K562 (cell line): Measurements from ENCODE around the gene GNAZ. TPM values are rescaled to one million over a fixed set of nuclear protein-coding genes. Genes with fewer than 3 reads are reported as not detected.

Experiments
- CBFB ChIP-seq: sonication (generic); formaldehyde crosslinking; IDR thresholded peaks from 2 replicates; pipeline ENCODE4 v1.4.0; 2020; ENCODE audit warnings: mild to moderate bottlenecking, missing genetic modification reagents
- ELF2 ChIP-seq: fragments of 250-450 bp; sonication (Bioruptor Pico); IDR thresholded peaks from 2 replicates; pipeline ENCODE4 v1.5.0; 2021; ENCODE audit warnings: mild to moderate bottlenecking
- HDAC3 ChIP-seq: fragments of 450-650 bp; IDR thresholded peaks from 2 replicates; pipeline ENCODE4 v1.6.1; 2018; ENCODE audit warnings: borderline replicate concordance, mild to moderate bottlenecking, moderate library complexity; ENCODE audit not compliant: partially characterized antibody
- NCOA1 ChIP-seq: fragments of 450-650 bp; IDR thresholded peaks from 2 replicates; pipeline ENCODE4 v1.6.1; 2016; ENCODE audit warnings: low read depth
- NCOA4 ChIP-seq: fragments of 450-650 bp; IDR thresholded peaks from 2 replicates; pipeline ENCODE4 v1.6.1; 2018; ENCODE audit warnings: mild to moderate bottlenecking; ENCODE audit not compliant: partially characterized antibody
- RCOR1 ChIP-seq, 2 experiments: IDR thresholded peaks; 2 replicates each; pipeline ENCODE4 v1.6.1; 2012; ENCODE audit warnings: low read depth in 2 of 2, low read length in 2 of 2, borderline replicate concordance in 1 of 2, improper control_type of control experiment in 1 of 2
- SIN3A ChIP-seq, 2 experiments: fragments of 150-350 bp in 1 of 2; IDR thresholded peaks; 2 replicates each; pipeline ENCODE4 v1.6.1; 2011 to 2016; ENCODE audit warnings: borderline replicate concordance in 2 of 2, low read depth in 2 of 2, low read length in 2 of 2, mild to moderate bottlenecking in 2 of 2, moderate library complexity in 2 of 2; ENCODE audit not compliant: control insufficient read depth in 1 of 2
- SRF ChIP-seq, 2 experiments: fragments of 250-450, 450-650 bp in 1 of 2; sonication (Bioruptor Pico) in 1 of 2; sonication (generic) in 1 of 2; formaldehyde crosslinking; IDR thresholded peaks; 2 replicates each; pipeline versions ENCODE4 v1.5.0 to v1.5.1; 2020 to 2022; ENCODE audit warnings: mild to moderate bottlenecking in 1 of 2, missing genetic modification reagents in 1 of 2
- ZNF121 ChIP-seq: sonication (generic); formaldehyde crosslinking; conservative IDR thresholded peaks from 2 replicates; pipeline ENCODE4 v1.8.0; 2022; ENCODE audit warnings: missing genetic modification reagents
- ZNF140 ChIP-seq: fragments of 250-450 bp; sonication (Bioruptor Pico); IDR thresholded peaks from 2 replicates; pipeline ENCODE4 v1.8.0; 2021; ENCODE audit warnings: moderate library complexity, mild to moderate bottlenecking, inconsistent platforms
- polyA plus RNA-seq, 8 experiments: library from polyadenylated mRNA; depleted of rRNA in 4 of 8; stranded (reverse) in 5 of 8; unstranded in 3 of 8; fragments of >200 nt; fragmentation: Nextera tagmentation in 2 of 8; fragmentation: Illumina TruSeq in 1 of 8; extraction: Ambion mirVana in 2 of 8; extraction: Trizol in 1 of 8; gene quantifications; 2 replicates each; pipeline versions ENCODE4 v1.2.1 to v1.2.3, GENCODE V29; 2011 to 2014; ENCODE audit warnings: inconsistent platforms in 1 of 8, missing spikeins in 1 of 8
- total RNA-seq, 7 experiments: library from RNA; depleted of rRNA in 6 of 7; stranded (reverse); fragments of >200 nt in 6 of 7; fragmentation: Illumina TruSeq in 2 of 7; extraction: Trizol in 2 of 7; gene quantifications; 2 replicates each; pipeline versions ENCODE4 v1.2.1 to v1.2.3, GENCODE V29; 2011 to 2021; ENCODE audit warnings: low replicate concordance in 1 of 7
- TF ChIP-seq, protein P1 (sequence below): fragments of 250-450 bp; sonication (Bioruptor Pico); IDR thresholded peaks from 2 replicates; pipeline ENCODE4 v1.8.0; 2022; ENCODE audit warnings: moderate library complexity, mild to moderate bottlenecking, inconsistent platforms
- TF ChIP-seq, protein P2 (sequence below), 2 experiments: fragments of 450-650 bp in 1 of 2; sonication (generic) in 1 of 2; formaldehyde crosslinking in 1 of 2; IDR thresholded peaks; 2 replicates each; pipeline versions ENCODE4 v1.7.1 to v1.9.0; 2016 to 2022; ENCODE audit warnings: inconsistent platforms in 1 of 2, mild to moderate bottlenecking in 1 of 2, missing genetic modification reagents in 1 of 2
- TF ChIP-seq, protein P3 (sequence below), 2 experiments: fragments of 450-650 bp in 1 of 2; sonication (generic) in 1 of 2; formaldehyde crosslinking; conservative IDR thresholded peaks; 2 replicates each; pipeline versions ENCODE4 v1.4.0 to v1.8.1; 2020 to 2022; ENCODE audit warnings: mild to moderate bottlenecking in 1 of 2, missing genetic modification reagents in 1 of 2

The GNAZ gene
- total and polyA plus RNA-seq, 9 of the 15 experiments (the other 6 are each of a cell fraction or from before 2014, with no cell fraction given), result 0.04 to 0.22 (median 0.13) TPM; not detected in 3

DNA sequence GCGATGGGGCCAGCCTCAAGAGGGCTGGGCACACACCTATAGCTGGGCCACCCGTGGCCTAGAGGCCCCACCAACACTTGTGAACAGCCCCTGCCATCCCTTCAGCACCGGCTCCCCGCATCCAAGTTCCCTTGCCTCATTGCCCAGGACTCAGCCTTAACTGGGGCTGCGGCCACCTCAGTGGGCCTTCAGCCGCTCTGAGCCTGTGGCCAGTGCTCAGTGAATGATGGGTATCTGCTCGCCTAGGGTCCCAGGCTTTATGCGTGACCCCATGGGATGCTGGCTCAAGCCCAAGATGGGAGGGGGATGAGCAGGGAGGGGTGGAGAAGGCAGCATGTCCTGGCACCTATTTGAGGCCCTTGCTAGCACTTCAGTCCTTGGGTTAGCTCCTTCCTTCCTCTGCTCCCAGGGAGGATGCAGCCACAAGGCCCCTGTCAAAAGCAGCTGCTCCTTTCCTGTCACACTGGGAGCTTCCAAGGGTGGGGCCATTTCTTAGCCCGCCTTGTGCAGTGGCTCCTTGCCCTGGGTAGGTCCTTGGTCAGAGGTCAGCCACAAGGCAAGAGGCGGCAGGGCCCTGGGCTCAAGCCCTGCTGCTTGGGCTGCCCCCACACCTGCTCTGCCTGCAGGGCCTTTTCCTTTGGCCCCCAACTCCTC lies 31.8 kb downstream of the GNAZ start (continued):
- TF ChIP-seq NCOA4 (no peak), CBFB (CRISPR knock-in tag) (no peak), ZNF121 (no peak), ELF2 (CRISPR knock-in tag) (no peak), ZNF140 (no peak), RCOR1 (IDR thresholded peaks at IDR 0.05; ENCODE audit: borderline replicate concordance in 1 of 2, low read depth in 2 of 2, low read length in 2 of 2) (0 out of 4 replicates have a peak, but pooled peaks of 1 of the 2 experiments have one; percentile 4), SRF (CRISPR knock-in tag; IDR thresholded peaks at IDR 0.05) (no peak; a peak in 1 of 4 replicates), SIN3A (IDR thresholded peaks at IDR 0.05; ENCODE audit: borderline replicate concordance in 2 of 2, control insufficient read depth in 1 of 2, low read depth in 2 of 2, low read length in 2 of 2) (no peak), NCOA1 (no peak), HDAC3 (no peak)
- TF ChIP-seq, protein P1, sequence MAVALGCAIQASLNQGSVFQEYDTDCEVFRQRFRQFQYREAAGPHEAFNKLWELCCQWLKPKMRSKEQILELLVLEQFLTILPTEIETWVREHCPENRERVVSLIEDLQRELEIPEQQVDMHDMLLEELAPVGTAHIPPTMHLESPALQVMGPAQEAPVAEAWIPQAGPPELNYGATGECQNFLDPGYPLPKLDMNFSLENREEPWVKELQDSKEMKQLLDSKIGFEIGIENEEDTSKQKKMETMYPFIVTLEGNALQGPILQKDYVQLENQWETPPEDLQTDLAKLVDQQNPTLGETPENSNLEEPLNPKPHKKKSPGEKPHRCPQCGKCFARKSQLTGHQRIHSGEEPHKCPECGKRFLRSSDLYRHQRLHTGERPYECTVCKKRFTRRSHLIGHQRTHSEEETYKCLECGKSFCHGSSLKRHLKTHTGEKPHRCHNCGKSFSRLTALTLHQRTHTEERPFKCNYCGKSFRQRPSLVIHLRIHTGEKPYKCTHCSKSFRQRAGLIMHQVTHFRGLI (CRISPR knock-in tag), result no peak
- TF ChIP-seq, protein P2, sequence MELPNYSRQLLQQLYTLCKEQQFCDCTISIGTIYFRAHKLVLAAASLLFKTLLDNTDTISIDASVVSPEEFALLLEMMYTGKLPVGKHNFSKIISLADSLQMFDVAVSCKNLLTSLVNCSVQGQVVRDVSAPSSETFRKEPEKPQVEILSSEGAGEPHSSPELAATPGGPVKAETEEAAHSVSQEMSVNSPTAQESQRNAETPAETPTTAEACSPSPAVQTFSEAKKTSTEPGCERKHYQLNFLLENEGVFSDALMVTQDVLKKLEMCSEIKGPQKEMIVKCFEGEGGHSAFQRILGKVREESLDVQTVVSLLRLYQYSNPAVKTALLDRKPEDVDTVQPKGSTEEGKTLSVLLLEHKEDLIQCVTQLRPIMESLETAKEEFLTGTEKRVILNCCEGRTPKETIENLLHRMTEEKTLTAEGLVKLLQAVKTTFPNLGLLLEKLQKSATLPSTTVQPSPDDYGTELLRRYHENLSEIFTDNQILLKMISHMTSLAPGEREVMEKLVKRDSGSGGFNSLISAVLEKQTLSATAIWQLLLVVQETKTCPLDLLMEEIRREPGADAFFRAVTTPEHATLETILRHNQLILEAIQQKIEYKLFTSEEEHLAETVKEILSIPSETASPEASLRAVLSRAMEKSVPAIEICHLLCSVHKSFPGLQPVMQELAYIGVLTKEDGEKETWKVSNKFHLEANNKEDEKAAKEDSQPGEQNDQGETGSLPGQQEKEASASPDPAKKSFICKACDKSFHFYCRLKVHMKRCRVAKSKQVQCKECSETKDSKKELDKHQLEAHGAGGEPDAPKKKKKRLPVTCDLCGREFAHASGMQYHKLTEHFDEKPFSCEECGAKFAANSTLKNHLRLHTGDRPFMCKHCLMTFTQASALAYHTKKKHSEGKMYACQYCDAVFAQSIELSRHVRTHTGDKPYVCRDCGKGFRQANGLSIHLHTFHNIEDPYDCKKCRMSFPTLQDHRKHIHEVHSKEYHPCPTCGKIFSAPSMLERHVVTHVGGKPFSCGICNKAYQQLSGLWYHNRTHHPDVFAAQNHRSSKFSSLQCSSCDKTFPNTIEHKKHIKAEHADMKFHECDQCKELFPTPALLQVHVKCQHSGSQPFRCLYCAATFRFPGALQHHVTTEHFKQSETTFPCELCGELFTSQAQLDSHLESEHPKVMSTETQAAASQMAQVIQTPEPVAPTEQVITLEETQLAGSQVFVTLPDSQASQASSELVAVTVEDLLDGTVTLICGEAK (IDR thresholded peaks at IDR 0.05), result no peak
- TF ChIP-seq, protein P2 (CRISPR knock-in tag; IDR thresholded peaks at IDR 0.05), result peak; percentile 35; the same call in 1 of the 2 replicates
- TF ChIP-seq, protein P3, sequence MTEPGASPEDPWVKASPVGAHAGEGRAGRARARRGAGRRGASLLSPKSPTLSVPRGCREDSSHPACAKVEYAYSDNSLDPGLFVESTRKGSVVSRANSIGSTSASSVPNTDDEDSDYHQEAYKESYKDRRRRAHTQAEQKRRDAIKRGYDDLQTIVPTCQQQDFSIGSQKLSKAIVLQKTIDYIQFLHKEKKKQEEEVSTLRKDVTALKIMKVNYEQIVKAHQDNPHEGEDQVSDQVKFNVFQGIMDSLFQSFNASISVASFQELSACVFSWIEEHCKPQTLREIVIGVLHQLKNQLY (CRISPR knock-in tag; conservative IDR thresholded peaks at IDR 0.05), result no peak
